ENCODE results near the gene FAM156A.
"Not testable (repeated sequence)": the region's sequence is repeated elsewhere in the genome, so short reads cannot be mapped to it uniquely, and the experiment has no call there.

The FAM156A gene, protein sequence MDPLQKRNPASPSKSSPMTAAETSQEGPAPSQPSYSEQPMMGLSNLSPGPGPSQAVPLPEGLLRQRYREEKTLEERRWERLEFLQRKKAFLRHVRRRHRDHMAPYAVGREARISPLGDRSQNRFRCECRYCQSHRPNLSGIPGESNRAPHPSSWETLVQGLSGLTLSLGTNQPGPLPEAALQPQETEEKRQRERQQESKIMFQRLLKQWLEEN

GRCh38 chrX:52958113-52958959 lies at the start of gene FAM156A:
FAM156A (minus strand) TSS chrX:52958518; CDS start chrX:52948588, 9,930 bp downstream.
- DNase-seq (ENCODE audit: low spot score), result not testable (repeated sequence)

DNA sequence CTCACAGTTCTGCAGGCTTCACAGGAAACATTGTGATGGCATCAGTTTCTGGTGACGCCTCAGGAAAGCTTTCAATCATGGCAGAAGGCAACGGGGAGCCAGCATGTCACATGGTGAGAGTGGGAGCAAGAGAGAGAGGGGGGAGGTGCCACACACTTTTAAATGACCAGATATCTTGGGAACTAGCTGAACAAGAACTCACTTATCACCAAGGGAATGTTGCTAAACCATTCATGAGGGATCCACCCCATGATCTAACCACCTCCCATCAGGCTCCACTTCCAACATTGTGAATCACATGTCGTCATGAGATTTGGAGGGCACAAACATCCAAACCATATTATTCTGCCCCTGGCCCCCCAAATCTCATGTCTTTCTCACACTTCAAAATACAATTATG lies 47.0 kb upstream of the FAM156A start:
- DNase-seq (ENCODE audit: low spot score), result no peak

GRCh38 chrX:53004811-53005210 lies 46.5 kb upstream of the FAM156A start:
- no peak for DNase-seq (ENCODE audit: low spot score)

DNA sequence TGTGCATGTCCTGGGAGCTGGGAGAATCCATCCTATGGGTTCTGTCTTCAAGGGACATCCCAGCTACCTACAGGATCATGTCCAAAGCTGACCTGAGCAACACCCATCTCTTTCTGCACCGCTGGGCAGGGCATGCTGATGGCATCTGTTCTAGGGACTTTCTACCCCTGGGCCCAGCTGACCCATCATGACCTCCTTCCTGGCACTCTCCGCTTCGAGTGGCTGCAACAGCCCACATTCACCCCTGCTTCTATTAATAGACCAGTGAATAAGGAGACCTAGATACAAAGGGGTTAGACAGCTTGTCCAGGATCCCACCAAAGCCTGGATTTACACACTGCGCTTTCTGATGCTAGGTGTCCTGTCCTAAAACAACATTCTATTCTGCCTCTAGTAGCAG lies 45.7 kb upstream of the FAM156A start:
- no peak for DNase-seq (ENCODE audit: low spot score)

GRCh38 chrX:53003111-53003510 lies 44.8 kb upstream of the FAM156A start:
- DNase-seq (ENCODE audit: low spot score), result no peak

- no peak for DNase-seq (ENCODE audit: low spot score)
Measured at GRCh38 chrX:53001958-53002357, 43.6 kb upstream of the FAM156A start.

DNA sequence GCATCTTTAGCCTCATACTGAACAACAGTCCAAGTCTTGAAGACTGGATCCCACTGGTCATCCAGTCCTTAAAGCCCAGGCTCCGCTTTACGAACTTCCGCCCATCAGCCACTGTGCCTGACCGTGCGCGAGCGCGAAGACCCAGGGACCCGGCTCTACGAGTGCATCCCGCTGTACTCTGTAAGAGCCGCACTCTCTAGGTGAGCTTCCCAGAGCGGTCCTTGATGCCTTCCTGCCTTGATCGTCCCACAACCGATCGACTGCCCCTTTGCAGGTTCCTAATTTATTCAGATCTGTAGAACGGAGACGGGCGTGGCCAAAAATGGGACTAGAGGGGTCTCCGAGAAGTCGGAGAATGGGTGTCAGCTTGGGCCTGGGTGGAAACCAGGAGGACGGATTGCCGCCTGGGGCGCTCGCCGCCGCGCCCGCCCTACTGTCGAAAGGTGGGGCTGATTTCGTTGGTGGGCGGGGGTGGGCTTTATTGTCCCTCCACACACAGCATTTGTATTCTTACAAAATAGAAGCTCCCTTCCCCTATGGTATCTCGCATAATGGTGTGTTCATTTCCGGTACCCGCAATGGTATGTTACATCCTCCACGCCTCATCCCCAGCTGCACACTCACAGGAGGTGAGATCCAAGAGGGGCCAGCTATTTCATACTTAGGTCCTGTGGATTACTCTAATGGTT lies 42.3 kb upstream of the FAM156A start:
- DNase-seq (ENCODE audit: low spot score), result peak; percentile 11

DNA sequence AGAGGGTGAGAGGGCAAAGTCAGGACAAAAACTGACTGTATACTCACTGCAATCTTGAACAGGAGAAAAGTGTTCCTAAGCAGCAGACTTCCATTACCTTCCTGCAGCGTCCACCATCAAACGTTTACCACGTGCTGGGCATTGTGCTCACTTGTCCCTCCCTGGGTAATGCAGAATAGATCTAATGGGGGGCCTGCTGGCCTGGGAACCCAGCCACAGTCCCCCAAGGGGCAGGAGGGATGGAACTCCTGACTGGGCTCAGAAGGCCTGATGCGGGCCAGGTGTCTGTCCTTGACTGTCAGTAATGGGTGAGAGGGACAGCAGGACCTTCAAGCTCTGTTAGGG lies 37.6 kb upstream of the FAM156A start:
- no peak for DNase-seq (ENCODE audit: low spot score)

- DNase-seq (ENCODE audit: low spot score), result peak; percentile 91
Measured at GRCh38 chrX:52995135-52995986, 37.0 kb upstream of the FAM156A start.

GRCh38 chrX:52990848-52991247 lies 32.5 kb upstream of the FAM156A start:
- no peak for DNase-seq (ENCODE audit: low spot score)

DNA sequence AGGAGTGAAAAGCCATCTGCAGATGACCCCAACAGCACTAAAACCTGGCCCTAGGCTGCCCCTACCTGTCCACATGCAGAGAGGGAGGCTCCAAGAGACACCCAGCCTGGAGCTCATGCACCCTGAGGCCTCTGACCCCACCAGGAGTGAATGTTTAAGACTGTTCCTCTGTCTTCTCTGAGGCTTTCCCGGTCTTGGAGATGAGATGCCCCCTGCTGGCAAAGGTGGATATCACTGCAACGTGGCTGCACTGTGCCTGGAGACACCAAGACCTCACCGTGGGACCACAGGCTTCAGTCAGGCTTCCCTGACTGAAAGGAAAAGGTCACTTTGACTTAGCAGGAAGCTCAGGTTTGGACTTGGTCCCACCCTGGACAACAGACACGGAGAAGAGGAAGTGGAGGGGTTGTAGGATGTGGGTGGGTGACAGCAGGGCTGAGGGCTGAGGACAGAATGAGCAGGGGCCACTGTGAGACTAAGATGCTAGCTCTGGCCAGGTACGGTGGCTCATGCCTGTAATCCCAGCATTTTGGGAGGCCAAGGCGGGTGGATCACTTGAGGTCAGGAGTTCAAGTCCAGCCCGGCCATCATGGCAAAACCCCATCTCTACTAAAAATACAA lies 31.8 kb upstream of the FAM156A start:
- peak; percentile 48 for DNase-seq (ENCODE audit: low spot score)

GRCh38 chrX:52988985-52989917 lies 30.9 kb upstream of the FAM156A start:
- DNase-seq (ENCODE audit: low spot score), result no peak

DNA sequence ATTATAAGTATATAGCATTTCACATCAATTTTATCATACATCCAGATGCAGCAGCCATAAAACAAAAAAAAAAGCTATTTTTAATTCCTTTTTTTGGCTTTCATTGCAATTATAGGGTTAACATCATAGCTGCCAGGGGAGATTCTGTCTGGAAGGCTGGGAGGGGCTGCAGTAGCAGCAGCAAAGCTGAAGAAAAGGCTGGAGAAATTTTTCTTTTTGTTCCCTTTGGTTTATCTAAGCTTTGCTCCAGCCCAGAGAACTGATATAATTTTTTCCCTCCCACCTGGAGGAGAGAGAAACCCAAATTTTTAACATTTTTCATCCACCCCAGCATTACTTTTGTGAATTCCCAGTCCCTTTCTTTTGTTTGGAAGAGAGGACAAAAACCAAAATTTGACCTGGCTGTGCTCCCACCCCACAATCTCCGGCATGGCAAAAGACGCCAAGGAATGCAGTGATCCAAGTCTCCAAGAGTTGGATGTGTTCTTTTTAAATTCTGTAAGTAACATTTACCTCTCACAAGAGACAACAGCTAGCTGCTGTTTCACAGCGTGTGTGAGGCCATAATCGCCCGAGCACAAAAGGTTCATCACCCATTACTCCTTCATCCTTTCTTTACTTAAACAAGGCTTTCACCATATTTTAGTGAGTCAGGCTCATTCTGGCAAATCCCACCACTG lies 25.1 kb upstream of the FAM156A start:
- DNase-seq (ENCODE audit: low spot score), result no peak

GRCh38 chrX:52979993-52980392 lies 21.7 kb upstream of the FAM156A start:
- no peak for DNase-seq (ENCODE audit: low spot score)

DNA sequence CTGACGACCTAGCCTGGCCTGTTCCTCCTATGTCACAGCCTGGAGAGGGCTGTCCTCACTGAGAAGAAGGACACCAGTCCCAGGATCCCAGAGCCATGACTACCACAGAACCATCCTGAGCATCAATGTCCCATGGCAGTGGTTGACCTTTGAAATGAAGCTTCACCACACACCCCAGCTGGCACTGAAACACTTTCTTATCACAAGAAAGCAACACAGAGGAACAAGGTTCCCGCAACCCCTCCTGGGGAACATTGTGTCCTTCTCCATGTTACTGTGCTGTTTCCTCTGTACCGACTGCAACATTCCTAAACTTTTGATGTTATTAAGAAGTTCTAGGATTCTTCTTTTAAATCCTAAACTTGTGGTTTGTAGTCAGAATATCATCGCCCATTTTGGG lies 21.2 kb upstream of the FAM156A start:
- DNase-seq (ENCODE audit: low spot score), result no peak

DNA sequence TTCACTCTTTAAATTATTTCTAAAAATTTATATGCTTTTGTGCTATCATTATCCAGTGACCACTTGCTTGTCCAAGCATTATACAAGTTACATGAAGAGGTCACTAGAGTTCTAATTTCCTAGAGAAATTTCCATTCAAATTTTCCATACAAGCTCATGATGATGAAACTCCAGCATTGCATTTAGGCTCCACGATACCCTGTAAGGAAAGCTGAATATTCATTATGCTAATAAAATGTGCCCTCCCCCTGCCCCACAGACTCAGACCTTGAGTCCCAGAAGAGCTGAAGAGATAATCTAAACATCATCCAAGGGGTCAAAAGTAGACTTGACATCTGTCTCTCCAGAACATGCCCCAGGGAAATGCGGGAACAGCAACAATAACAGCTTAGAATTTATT lies 19.6 kb upstream of the FAM156A start:
- no peak for DNase-seq (ENCODE audit: low spot score)

DNA sequence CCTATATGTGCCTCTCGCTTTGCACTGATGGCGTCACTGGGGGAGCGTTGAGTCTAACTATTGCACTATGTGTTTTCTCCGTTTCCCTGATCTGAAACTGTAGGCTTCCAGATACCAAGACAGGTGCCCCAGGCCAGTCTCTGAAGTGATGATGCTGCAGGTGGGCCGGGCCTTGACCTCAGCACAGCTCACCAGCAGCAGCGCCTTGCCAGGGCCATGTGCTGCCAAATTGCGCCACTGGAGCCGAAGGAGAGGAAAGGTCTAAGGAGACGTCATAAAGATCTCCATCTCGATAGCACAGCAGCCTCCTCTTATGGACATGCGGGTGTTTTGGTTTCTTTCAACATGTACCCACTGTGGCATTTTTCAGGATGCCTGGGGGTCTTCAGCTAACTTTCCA lies 17.3 kb upstream of the FAM156A start:
- DNase-seq (ENCODE audit: low spot score), result not testable (repeated sequence)

DNA sequence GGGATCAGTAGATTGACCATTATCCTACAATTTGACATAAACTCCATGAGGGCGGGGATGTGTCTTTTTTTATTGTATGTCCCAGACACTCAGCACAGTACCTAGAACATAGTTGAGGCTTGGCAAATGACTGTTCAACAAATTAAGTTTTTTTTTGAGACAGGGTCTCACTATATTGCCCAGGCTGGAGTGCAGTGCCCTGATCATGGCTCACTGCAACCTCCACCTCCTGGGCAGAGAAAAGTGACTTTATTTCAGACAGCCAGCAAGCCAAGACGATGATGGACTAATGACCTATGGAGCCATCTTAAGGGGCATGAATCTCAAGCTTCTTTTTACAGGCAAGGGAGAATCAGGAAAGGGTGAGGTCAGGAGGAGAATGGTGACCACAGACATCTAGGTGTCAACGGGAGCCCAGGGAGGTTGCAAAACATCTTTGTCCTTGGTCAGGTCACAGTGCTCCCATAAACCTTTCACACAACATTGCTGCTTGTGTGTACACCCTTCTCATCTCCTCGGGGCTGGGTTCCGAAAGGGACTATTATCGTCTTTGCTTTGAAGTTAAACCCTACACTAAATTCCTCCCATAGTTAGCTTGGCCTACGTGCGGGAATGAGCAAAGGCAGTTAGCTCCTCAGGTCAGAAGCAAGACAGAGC lies 16.1 kb upstream of the FAM156A start:
- DNase-seq (ENCODE audit: low spot score), result not testable (repeated sequence)

- not testable (repeated sequence) for DNase-seq (ENCODE audit: low spot score)
Measured at GRCh38 chrX:52967922-52968321, 9.6 kb upstream of the FAM156A start.
